K562 (cell line): ENCODE data around the gene TPPP. TPM values are rescaled to one million over a fixed set of nuclear protein-coding genes. Genes with fewer than 3 reads are reported as not detected.

Experiments used
- ATAC-seq: fragments of 200-7000 bp; cut with Tn5 transposase; 3 replicates; pipeline ENCODE4 v1.9.1; 2020; ENCODE audit warnings: moderate library complexity
- BruUV-seq: library from RNA; stranded (reverse); fragments of 400-500 nt; replicated peaks from 2 replicates; lab custom pipeline; 2021; lab: Mats Ljungman, UMichigan
- CTCF ChIA-PET: fragments of 300-600 bp; formaldehyde crosslinking; extraction: SDS; loops from one replicate; lab custom pipeline; 2021; ENCODE audit warnings: low intra/inter-chr PET ratio; lab: Yijun Ruan, JAX
- POLR2A ChIA-PET: fragments of 300-600, 350-650 bp; sonication (Branson Sonifier 250); formaldehyde crosslinking; extraction: SDS; loops from one replicate; lab custom pipeline; 2021; ENCODE audit warnings: antibody characterized with exemption, inconsistent platforms; lab: Yijun Ruan, JAX
- DNase-seq, 4 experiments: peaks; one replicate each; pipeline versions ENCODE4 v3.0.0 to v3.0.0-alpha.2; 2011 to 2018; ENCODE audit warnings: low spot score in 3 of 4, mixed read lengths in 3 of 4; ENCODE audit errors: extremely low read depth in 1 of 4
- FAIRE-seq: peaks from 2 replicates; lab custom pipeline; 2011; peaks lifted over from hg19 to GRCh38; lab: Jason Lieb, UNC
- H2AFZ ChIP-seq: 2 replicates; pipeline ENCODE4 v1.6.0; 2011; ENCODE audit warnings: low read depth, low read length, control low read depth, inconsistent platforms
- H3K27ac ChIP-seq: fragments of 200-600 bp; 3 replicates; pipeline ENCODE4 v1.8.0; 2011; ENCODE audit warnings: low read depth, mild to moderate bottlenecking, control low read depth, inconsistent platforms, low read length, moderate library complexity, mixed read lengths; ENCODE audit errors: extremely low read depth
- H3K27me3 ChIP-seq, 2 experiments: fragments of 300-600 bp in 1 of 2; 2 replicates in 1 of 2; 3 replicates in 1 of 2; pipeline versions ENCODE4 v1.6.0 to v1.8.0; 2011; ENCODE audit warnings: inconsistent platforms in 2 of 2, low read length in 2 of 2, mild to moderate bottlenecking in 1 of 2, mixed read lengths in 1 of 2, moderate library complexity in 1 of 2; ENCODE audit not compliant: control insufficient read depth in 2 of 2, insufficient read depth in 2 of 2
- H3K36me3 ChIP-seq: fragments of 300-600 bp; 3 replicates; pipeline ENCODE4 v1.8.0; 2011; ENCODE audit warnings: mild to moderate bottlenecking, low read length, inconsistent platforms; ENCODE audit not compliant: control insufficient read depth, insufficient read depth
- H3K4me1 ChIP-seq, 2 experiments: fragments of 200-600 bp in 1 of 2; replicated peaks in 1 of 2; 2 replicates in 1 of 2; 3 replicates in 1 of 2; pipeline versions ENCODE4 v1.5.1 to v1.8.0; 2011; ENCODE audit warnings: inconsistent platforms in 2 of 2, low read length in 2 of 2, mild to moderate bottlenecking in 1 of 2, mixed read lengths in 1 of 2, moderate library complexity in 1 of 2; ENCODE audit not compliant: control insufficient read depth in 2 of 2, insufficient read depth in 2 of 2
- H3K4me2 ChIP-seq: 2 replicates; pipeline ENCODE4 v1.6.1; 2011; ENCODE audit warnings: low read length, control low read depth, inconsistent platforms, mixed read lengths; ENCODE audit not compliant: insufficient read depth
- H3K4me3 ChIP-seq: fragments of 200-600 bp; sonication (generic), shearing (Covaris generic); 2 replicates; pipeline ENCODE4 v1.5.1; 2016; ENCODE audit warnings: control low read depth, inconsistent platforms
- H3K79me2 ChIP-seq: fragments of 200-600 bp; 3 replicates; pipeline ENCODE4 v1.8.0; 2011; ENCODE audit warnings: low read length, inconsistent platforms; ENCODE audit not compliant: control insufficient read depth, insufficient read depth
- H3K9ac ChIP-seq, 2 experiments: 2 replicates each; pipeline versions ENCODE4 v1.6.0 to v1.6.1; 2011; ENCODE audit warnings: low read depth in 2 of 2, low read length in 2 of 2, control low read depth in 1 of 2, inconsistent platforms in 1 of 2, mild to moderate bottlenecking in 1 of 2, mixed read lengths in 1 of 2; ENCODE audit not compliant: insufficient read depth in 1 of 2
- H3K9me1 ChIP-seq: one replicate; pipeline ENCODE4 v1.6.0; 2011; ENCODE audit warnings: inconsistent platforms, mild to moderate bottlenecking, low read length, moderate library complexity; ENCODE audit not compliant: control insufficient read depth, insufficient read depth
- H3K9me3 ChIP-seq: replicated peaks from 2 replicates; pipeline ENCODE4 v1.5.1; 2011; ENCODE audit warnings: low read depth, low read length, inconsistent platforms; ENCODE audit not compliant: control insufficient read depth, insufficient read depth
- H4K20me1 ChIP-seq: replicated peaks from 2 replicates; pipeline ENCODE4 v1.6.1; 2011; ENCODE audit warnings: low read length, inconsistent platforms, mixed read lengths; ENCODE audit not compliant: control insufficient read depth, insufficient read depth
- CEBPB ChIP-seq: fragments of 450-650 bp; IDR thresholded peaks from 2 replicates; pipeline ENCODE4 v1.6.1; 2016; ENCODE audit warnings: missing genetic modification characterization, missing compliant biosample characterization
- FOXA3 ChIP-seq, 2 experiments: fragments of 450-650 bp in 1 of 2; sonication (generic) in 1 of 2; formaldehyde crosslinking; IDR thresholded peaks in 1 of 2; conservative IDR thresholded peaks in 1 of 2; 2 replicates each; pipeline versions ENCODE4 v1.4.0 to v1.8.0; 2020 to 2022; ENCODE audit warnings: mild to moderate bottlenecking in 2 of 2, missing genetic modification reagents in 1 of 2
- POLR2G ChIP-seq: fragments of 200-400 bp; formaldehyde crosslinking; IDR thresholded peaks from 2 replicates; pipeline ENCODE4 v1.6.1; 2017; ENCODE audit warnings: low read depth, mild to moderate bottlenecking, antibody characterized with exemption, low read length, moderate library complexity
- RBFOX2 ChIP-seq: fragments of 200-400 bp; formaldehyde crosslinking; IDR thresholded peaks from 2 replicates; pipeline ENCODE4 v1.6.1; 2017; ENCODE audit warnings: low read depth, mild to moderate bottlenecking, low read length, moderate library complexity
- SRF ChIP-seq, 2 experiments: fragments of 250-450, 450-650 bp in 1 of 2; sonication (Bioruptor Pico) in 1 of 2; sonication (generic) in 1 of 2; formaldehyde crosslinking; IDR thresholded peaks; 2 replicates each; pipeline versions ENCODE4 v1.5.0 to v1.5.1; 2020 to 2022; ENCODE audit warnings: mild to moderate bottlenecking in 1 of 2, missing genetic modification reagents in 1 of 2
- WGBS: fragments of 100-300 bp; shearing (Covaris generic); methylation state at CpG from one replicate; pipeline ENCODE4 v1.1.6; 2016; ENCODE audit warnings: low coverage, mixed read lengths; ENCODE audit not compliant: insufficient coverage; ENCODE audit errors: missing lambda C conversion rate; 5-methylcytosine and 5-hydroxymethylcytosine counted together
- in situ Hi-C: fragments of 300-500 bp; cut with MboI; formaldehyde crosslinking; loops from 4 replicates; pipeline ENCODE4 v1.15.0; 2018; ENCODE audit warnings: inconsistent platforms, mixed read lengths
- intact Hi-C: fragments of 100-400 bp; cut with micrococcal nuclease; formaldehyde crosslinking; loops from 2 replicates; pipeline ENCODE4 v1.14.2; 2022
- polyA plus RNA-seq, 8 experiments: library from polyadenylated mRNA; depleted of rRNA in 4 of 8; stranded (reverse) in 5 of 8; unstranded in 3 of 8; fragments of >200 nt; fragmentation: Nextera tagmentation in 2 of 8; fragmentation: Illumina TruSeq in 1 of 8; extraction: Ambion mirVana in 2 of 8; extraction: Trizol in 1 of 8; gene quantifications; 2 replicates each; pipeline versions ENCODE4 v1.2.1 to v1.2.3, GENCODE V29; 2011 to 2014; ENCODE audit warnings: inconsistent platforms in 1 of 8, missing spikeins in 1 of 8
- total RNA-seq, 7 experiments: library from RNA; depleted of rRNA in 6 of 7; stranded (reverse); fragments of >200 nt in 6 of 7; fragmentation: Illumina TruSeq in 2 of 7; extraction: Trizol in 2 of 7; gene quantifications; 2 replicates each; pipeline versions ENCODE4 v1.2.1 to v1.2.3, GENCODE V29; 2011 to 2021; ENCODE audit warnings: low replicate concordance in 1 of 7

Gene TPPP
- total and polyA plus RNA-seq, 9 of the 15 experiments (the other 6 are each of a cell fraction or from before 2014, with no cell fraction given) = 0.01 to 0.07 (median 0.03) TPM; not detected in 6

DNA sequence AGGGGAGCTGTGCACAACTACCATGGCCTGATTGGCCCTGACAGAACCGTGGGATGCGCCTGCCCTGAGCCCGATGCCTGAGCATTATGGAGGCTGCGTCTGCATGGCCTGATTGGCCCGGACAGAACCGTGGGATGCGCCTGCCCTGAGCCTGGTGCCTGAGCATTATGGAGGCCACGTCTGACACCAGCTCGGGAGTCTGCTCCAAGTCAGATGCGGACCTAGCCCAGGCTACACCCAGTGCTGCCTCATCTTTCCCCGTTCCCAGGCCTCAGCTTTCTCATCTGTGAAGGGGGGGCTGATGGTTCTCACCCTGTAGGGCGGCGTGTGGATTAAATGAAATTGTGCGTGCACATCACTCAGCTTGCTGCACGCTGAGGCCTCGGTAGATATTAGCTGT, 73.7 kb downstream of the TPPP start:
- no peak overlapping the region for H2AFZ ChIP-seq
- no peaks in the 10 kb centered on the region for H3K27me3 ChIP-seq
- H3K9me1 ChIP-seq = peaks cover 12% of the 10 kb centered on the region
- DNase-seq = peak in 1 of 4 experiments; percentile 15
- H3K36me3 ChIP-seq = peaks cover 96% of the 10 kb centered on the region
- no TSS peak for BruUV-seq
- CTCF ChIA-PET = no interaction called here
- 87% methylated on average over 16 of the region's 16 CpGs for WGBS
- no peak overlapping the region for H3K4me2 ChIP-seq
- TF ChIP-seq RBFOX2 (0 out of 2 replicates have a peak, but pooled peaks have one; percentile 21), POLR2G (peak; percentile 52), FOXA3 (CRISPR knock-in tag; conservative IDR thresholded peaks at IDR 0.05 in 1 of 2, IDR thresholded peaks at IDR 0.05 in 1 of 2) (no peak)
- in situ Hi-C loops = no loop called here
- no peaks in the 10 kb centered on the region for H3K9me3 ChIP-seq
- H3K79me2 ChIP-seq = peaks cover 40% of the 10 kb centered on the region
- no peak for FAIRE-seq
- no peak overlapping the region for H3K4me3 ChIP-seq
- H3K27ac ChIP-seq = no peak overlapping the region
- H4K20me1 ChIP-seq = peaks cover 25% of the 10 kb centered on the region
- H3K4me1 ChIP-seq = peaks cover 5 to 27% of the 10 kb centered on the region in 2 experiments
- peak overlapping the region in 1 of 2 experiments; percentile 61; a peak in 1 of 4 replicates for H3K9ac ChIP-seq
- ATAC-seq = no peak
- POLR2A ChIA-PET = interaction anchor here (0.5 to 1.3 kb wide), 2 partner anchors 102 to 173 kb away, joined by 3 read pairs; no protein-coding TSS in a partner anchor
- intact Hi-C loops = loop anchor here (10.0 kb wide), 1 partner anchor 145 kb away; no protein-coding TSS in a partner anchor

DNA sequence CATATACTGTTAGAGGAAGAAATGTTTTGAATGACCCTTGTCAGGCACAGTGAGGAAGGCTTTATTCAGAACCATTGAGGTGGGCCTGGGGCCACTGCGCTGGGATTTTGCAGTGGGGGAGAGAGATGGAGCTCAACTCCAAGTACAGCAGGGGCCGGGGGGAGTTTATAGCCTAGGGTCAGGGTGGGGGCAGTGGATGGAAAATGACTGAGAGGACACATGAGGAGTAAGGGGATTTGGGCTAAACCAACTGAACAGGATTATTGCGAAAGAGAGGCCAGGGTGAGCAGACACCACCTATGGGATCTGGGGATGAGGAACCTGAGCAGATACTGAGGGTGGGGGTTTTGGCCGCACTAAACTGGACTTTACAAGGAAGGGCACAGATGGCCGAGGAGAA, 74.7 kb downstream of the TPPP start:
- Histone ChIP-seq H3K27me3 (no peaks in the 10 kb centered on the region), H3K9ac (no peak overlapping the region), H3K4me1 (peaks cover 8 to 21% of the 10 kb centered on the region in 2 experiments), H3K4me2 (no peak overlapping the region), H3K4me3 (no peak overlapping the region), H2AFZ (no peak overlapping the region), H3K79me2 (peaks cover 50% of the 10 kb centered on the region), H4K20me1 (peaks cover 25% of the 10 kb centered on the region), H3K9me1 (peaks cover 12% of the 10 kb centered on the region), H3K27ac (no peak overlapping the region), H3K36me3 (peaks cover 88% of the 10 kb centered on the region), H3K9me3 (no peaks in the 10 kb centered on the region)
- no peak for FAIRE-seq
- in situ Hi-C loops (no loop called here), intact Hi-C loops (loop anchor here (10.0 kb wide), 1 partner anchor 144 kb away; no protein-coding TSS in a partner anchor)
- POLR2A ChIA-PET = interaction anchor here (0.6 to 1.3 kb wide), 2 partner anchors 172 to 263 kb away, joined by 3 read pairs; no protein-coding TSS in a partner anchor
- 93% methylated on average over 5 of the region's 5 CpGs for WGBS
- CTCF ChIA-PET = no interaction called here
- TF ChIP-seq SRF (CRISPR knock-in tag; IDR thresholded peaks at IDR 0.05) (no peak), CEBPB (tag) (peak; percentile 79)
- DNase-seq = no peak
- ATAC-seq = no peak
- no TSS peak for BruUV-seq
